SH-SY5Y (cell line): ENCODE data around the gene ZNF613.

ENCODE experiments used
- GATA2 ChIP-seq: IDR thresholded peaks from 2 replicates; pipeline ENCODE4 v1.6.1; 2011; ENCODE audit warnings: mild to moderate bottlenecking, low read depth, low read length
- GATA3 ChIP-seq: IDR thresholded peaks from 2 replicates; pipeline ENCODE4 v1.6.1; 2011; ENCODE audit warnings: low read depth, mild to moderate bottlenecking, low read length, moderate library complexity

GRCh38 chr19:51919606-51920005, 7.7 kb upstream of the ZNF613 start:
- TF ChIP-seq GATA2 (no peak), GATA3 (no peak)
